SKM-1 treated with dmso at 0.1 percent for 144 hours (cell line): ENCODE measurements around the gene ANKDD1B.

Experiments used
- DNase-seq: peaks from one replicate; lab custom pipeline; 2025; ENCODE audit not compliant: unreplicated experiment; lab: John Stamatoyannopoulos, UW

ANKDD1B gene

DNA sequence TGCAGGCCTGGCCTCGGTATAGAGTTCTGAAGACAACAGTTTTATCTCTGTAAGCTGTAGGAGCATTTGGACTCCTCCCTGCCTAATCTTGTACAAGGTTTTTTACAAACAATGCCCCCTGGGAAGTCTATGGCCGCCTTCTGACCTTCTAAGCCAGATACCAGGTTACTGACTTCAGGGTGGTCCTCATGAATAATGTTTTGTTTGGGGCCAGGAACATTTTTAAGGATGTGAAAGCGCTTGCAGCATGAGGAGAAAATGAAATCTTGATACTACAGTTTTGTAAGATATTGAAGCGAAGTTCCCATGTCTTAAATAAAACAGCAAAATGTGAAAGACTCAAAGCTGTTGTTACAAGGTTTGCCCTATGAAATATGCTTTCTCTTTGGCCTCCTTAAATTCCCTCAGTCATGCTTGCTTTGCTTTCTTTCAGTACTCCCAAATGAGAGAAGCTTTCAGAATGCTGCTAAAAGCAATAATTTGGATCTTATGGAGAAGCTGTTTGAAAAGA, 5.2 kb downstream of the ANKDD1B start:
- DNase-seq, result no peak

- DNase-seq, result no peak
Observed at GRCh38 chr5:75616971-75617621, 5.8 kb downstream of the ANKDD1B start.

DNA sequence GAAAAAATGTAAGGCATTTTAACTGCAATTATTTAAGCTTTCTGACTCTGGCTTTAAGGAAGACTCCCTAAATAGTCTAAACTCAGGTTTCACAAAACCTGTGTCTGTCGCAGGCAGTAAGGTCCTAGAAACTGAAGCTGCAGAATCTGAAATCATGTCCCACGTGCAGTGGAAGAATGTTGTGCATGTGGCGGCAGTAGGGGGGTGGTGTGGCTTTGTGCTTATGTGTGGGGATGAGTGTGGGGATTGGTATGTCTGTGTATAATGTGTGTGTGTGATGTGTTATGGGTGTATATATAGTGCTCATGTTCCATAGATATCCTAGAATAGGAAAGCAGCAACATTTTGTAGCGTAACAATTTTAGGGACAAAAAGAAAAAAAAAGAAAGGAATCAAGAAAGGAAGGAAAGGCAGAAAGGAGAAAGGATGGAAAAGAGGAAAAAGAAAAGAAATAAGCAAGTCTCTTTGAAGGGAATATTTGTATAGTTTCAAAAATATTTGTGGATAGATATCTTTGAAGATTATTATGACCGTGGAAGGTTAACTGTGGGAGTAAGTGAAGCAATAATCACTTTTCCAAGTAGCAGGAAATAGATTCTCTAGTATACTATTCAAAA, 6.6 kb downstream of the ANKDD1B start:
- no peak for DNase-seq

DNA sequence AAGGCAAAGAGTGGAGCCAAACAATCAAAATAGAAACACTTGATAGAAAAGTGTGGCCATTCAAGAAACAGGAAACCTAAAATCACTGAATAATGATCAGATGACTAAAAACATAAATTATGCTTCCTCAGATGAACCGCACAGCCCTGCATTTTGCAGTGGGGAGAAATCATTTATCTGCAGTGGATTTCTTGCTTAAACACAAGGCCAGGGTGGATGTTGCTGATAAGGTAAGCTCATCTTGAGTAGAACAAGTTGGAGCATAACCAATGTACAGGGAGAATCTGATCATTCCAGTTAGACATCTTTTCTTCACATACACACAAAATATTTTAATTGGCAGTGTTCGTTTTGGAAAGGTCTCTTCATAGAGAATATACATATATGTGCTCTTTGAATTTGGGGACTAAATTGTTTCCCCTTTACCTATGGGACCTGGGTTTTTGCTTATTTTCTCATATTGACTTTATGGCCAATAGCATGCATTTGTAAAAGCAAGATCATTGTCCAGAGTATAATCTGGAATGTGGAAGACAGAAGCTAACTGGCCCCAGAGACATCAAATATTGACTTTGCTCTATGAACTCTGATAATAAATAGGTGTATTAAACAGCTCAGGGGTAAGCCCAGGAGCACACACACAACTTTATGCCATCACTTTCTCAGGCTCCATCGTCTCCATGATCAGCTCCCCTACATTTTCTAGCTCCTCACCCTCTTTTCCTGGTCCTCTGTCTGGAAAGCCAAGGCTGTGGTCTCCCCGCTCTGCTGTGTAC, 9.1 kb downstream of the ANKDD1B start:
- DNase-seq, result no peak

DNA sequence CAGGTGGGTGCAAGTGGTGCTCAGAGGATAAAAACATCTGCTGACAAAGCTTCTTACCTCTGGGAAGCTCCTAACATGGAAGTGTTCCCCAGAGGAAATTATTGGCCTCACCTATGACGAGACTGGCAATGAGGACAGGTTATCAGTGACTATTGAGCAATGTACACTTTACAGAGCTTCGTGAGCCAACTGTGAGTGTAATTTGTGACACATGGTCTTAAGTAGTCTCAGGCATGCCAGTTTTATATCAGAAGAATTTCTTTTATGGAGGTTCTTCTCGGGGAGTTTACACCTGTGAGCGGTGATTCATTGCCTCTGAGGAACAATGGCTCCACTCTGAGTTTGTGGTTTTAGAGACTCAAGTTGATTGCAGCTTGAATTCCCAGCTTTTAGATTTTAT, 11.3 kb downstream of the ANKDD1B start:
- DNase-seq, result no peak

- DNase-seq, result no peak
Observed at GRCh38 chr5:75623846-75624245, 12.6 kb downstream of the ANKDD1B start.

DNA sequence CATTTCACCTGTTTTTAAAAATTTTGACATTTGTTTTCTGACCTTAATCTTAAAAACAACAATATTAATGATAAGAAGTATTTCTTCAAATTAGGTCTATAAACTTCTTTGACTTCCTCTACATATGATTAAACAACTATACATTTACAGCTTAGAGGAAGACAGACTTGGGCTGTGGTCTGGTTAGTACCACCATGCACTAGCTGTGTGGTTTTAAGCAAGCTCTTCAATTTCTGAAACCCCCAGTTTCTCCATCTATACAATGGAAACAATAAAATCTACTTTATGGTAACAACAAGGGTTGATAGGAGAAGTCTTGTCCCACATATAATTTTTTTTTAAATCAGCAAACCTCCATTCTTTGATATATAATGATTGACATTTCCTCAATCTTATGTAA, 15.7 kb downstream of the ANKDD1B start:
- no peak for DNase-seq

DNA sequence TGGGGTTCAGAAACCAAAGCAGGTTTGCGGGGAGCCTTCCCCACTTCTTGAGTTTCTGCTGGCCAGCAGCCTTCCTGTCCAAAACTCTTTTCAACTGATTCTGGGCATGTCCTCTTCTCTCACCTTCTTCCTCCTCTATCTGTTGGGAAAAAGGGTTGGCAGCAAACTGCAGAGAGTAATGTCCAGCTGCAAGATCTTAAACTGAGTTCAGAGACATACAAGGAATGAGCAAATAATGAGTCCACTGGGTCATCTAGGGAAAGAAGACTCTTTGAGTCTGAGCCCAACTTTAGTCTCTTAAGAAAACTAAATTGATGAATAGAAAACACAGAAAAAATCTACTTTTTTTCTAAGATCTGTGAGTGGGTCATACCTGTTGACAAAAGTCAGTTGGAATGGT, 16.5 kb downstream of the ANKDD1B start:
- DNase-seq, result no peak

- DNase-seq, result no peak
Observed at GRCh38 chr5:75630875-75631274, 19.6 kb downstream of the ANKDD1B start.

DNA sequence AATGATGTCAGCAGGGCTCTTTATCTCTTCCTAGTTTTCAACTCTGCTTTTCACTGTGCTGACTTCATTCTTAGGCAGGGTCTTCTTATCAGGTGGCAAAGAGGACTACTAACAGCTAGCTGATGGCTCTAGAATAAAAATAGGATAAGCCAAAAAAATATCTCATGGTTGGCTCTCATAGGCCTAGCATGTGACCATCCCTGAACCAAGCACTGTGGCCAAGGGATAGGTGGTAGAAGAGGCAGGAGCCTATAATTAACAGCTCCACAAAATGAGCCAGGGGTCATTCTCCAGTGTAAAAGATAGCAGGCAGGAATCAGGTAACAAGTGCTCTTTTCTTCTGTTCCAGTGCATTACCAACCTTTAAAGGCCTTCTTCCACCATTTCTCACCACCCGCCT, 21.1 kb downstream of the ANKDD1B start:
- DNase-seq, result no peak

- no peak for DNase-seq
Observed at GRCh38 chr5:75637949-75638348, 26.7 kb downstream of the ANKDD1B start.

DNA sequence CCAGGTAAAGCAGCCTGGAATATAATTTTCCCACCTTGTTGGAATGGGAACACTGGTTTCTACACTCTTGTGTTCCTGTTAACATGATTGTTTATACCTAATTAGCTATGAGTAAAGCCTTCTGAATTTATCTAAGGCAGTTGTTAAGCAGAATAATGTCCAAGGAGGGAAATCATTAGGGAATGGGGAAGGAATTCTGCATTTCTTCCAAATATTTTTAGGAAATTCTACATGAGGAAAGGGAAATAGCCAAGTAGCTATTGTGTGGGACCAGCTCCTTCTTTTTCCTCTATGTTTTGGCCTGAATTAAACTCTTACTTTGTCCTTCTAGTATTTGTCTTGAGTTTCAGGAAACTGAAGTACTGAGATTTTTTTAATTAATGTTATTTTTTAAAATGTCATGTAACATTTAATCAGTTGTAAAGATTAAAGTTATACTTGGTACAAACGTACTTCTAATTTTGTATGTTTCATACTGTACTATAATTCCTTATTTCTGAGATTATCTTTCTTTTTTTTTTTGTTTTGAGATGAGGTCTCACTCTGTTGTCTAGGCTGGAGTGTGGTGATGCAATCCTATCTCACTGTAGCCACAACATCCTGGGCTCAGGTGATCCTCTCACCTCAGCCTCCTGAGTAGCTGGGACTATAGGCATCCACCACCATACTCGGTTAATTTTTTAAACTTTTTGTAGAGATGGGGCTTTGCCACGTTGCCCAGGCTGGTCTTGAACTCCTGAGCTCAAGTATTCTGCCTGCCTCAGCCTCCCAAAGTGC, 28.5 kb downstream of the ANKDD1B start:
- no peak for DNase-seq

- no peak for DNase-seq
Observed at GRCh38 chr5:75640395-75640794, 29.1 kb downstream of the ANKDD1B start.

DNA sequence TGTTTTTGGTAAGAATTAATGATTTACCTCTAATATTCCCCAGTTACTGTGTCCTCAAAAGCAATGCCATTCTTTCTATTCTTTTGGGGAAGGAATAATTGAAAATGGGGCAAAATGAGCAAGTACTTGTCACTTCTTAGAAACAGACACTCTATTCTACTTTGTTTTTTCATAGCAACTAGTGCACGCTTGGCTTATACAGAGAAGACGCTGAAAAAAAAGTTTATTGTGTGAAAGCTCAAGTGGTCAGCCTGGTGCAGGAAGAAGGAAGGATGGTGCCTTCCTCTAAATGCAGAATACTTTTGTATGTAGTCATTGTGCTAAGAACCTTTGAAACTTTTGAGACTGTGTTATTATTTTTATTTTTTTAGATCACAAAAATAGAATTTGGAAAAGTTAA, 29.6 kb downstream of the ANKDD1B start:
- no peak for DNase-seq

DNA sequence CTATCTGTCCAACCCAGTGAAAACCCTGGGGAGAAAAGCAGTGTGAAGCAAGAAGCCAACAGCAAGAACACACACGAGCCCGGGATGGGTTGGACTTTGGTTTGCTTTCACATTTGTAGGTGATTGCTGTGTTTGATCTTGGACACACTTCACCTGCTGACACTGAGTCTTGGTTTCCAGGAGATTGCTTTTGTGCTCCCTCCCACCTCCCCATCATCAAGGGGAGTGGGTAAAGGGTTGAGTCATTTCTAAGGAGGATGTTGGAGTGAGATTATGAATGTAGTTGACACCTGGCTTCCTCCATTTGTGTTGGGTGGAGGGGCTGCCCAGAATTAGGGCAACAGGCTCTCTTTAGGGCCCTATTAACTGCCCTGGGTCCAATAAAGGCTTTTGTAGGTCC, 37.5 kb downstream of the ANKDD1B start:
- DNase-seq, result no peak

- no peak for DNase-seq
Observed at GRCh38 chr5:75651575-75652238, 40.5 kb downstream of the ANKDD1B start.

DNA sequence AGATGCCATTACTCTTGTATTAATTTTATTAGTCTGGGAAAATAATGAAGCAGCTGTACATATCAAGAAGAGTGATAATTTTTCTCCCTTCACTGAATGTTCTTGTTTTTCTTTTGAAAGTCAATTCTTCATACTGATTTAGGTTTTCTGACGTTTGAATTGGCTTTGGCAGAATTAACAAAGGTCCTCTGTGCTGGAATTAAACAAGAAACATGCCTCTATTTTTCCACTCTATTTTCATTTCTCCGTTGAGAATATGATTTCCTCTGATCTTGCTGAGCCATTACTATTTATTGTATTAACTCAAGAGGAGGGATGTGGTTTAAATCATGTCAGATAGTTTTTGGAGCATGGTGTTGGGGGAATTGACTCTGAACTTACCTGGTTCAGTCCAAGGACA, 42.3 kb downstream of the ANKDD1B start:
- no peak for DNase-seq

- DNase-seq, result no peak
Observed at GRCh38 chr5:75654693-75655295, 43.5 kb downstream of the ANKDD1B start.

DNA sequence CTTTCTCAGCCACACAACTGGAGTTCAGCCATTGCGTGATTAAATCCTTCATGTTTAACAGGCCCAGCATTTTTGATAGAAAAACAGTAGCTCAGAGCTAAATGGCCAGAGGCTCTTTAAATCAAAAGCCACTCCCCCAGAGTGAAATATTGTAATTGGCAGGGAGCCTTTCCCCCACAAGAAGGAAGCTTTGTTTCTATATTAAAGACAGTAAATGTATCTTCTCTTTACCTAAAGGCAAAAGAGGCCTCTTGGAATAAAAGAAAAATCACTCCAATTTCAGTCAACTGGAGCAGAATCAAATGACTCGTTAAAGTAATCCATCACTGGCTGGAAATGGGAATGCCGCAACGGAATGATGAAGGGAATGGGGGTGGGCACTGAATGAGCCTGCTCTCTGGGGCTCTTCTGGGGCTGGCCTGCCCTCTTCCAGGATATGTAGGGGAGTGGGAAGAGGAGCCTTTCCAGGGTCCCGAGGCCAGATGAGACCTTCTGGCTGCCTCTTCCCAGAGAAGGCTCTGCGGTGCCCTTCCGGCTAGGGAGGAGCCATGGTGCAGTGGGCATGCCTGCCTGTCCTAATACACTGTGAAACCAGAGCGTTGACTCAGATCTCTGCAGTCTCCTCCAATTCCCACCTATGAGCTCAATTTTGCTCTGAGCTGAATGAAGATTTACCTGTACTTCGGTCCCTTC, 45.2 kb downstream of the ANKDD1B start:
- DNase-seq, result no peak
